Stimulated activated CD4-positive, alpha-beta T cell treated with anti-CD3 and anti-CD28 coated beads, Interleukin-4, amount 100 ng/mL, for 24 hours (primary cell): ENCODE measurements around the gene RANBP17.
"Not testable (repeated sequence)": the region's sequence is repeated elsewhere in the genome, so short reads cannot be mapped to it uniquely, and the experiment has no call there.

Source experiments
- DNase-seq: peaks from one replicate; pipeline ENCODE4 v3.0.0-alpha.2; 2020

Gene RANBP17

GRCh38 chr5:170870390-170870789, 8.6 kb downstream of the RANBP17 start:
- not testable (repeated sequence) for DNase-seq

GRCh38 chr5:170874017-170874416, 12.2 kb downstream of the RANBP17 start:
- DNase-seq: no peak

- no peak for DNase-seq
These were observed 14.0 kb downstream of the RANBP17 start for GRCh38 chr5:170875811-170876210.

GRCh38 chr5:170880084-170880483, 18.3 kb downstream of the RANBP17 start:
- DNase-seq: no peak

GRCh38 chr5:170882345-170882744, 20.5 kb downstream of the RANBP17 start:
- no peak for DNase-seq

- DNase-seq: no peak
These were observed 23.4 kb downstream of the RANBP17 start for GRCh38 chr5:170885256-170885655.

GRCh38 chr5:170885809-170886208, 24.0 kb downstream of the RANBP17 start:
- DNase-seq: no peak

GRCh38 chr5:170886210-170886894, 24.5 kb downstream of the RANBP17 start:
- no peak for DNase-seq

- no peak for DNase-seq
These were observed 30.4 kb downstream of the RANBP17 start for GRCh38 chr5:170892196-170892595.

GRCh38 chr5:170894665-170895064, 32.8 kb downstream of the RANBP17 start:
- no peak for DNase-seq

GRCh38 chr5:170896779-170897178, 35.0 kb downstream of the RANBP17 start:
- DNase-seq: no peak

- DNase-seq: no peak
These were observed 41.3 kb downstream of the RANBP17 start for GRCh38 chr5:170903075-170903474.

GRCh38 chr5:170907758-170908157, 45.9 kb downstream of the RANBP17 start:
- no peak for DNase-seq

- no peak for DNase-seq
These were observed 51.8 kb downstream of the RANBP17 start for GRCh38 chr5:170913573-170913972.

- no peak for DNase-seq
These were observed 55.3 kb downstream of the RANBP17 start for GRCh38 chr5:170917113-170917512.

GRCh38 chr5:170920196-170920595, 58.4 kb downstream of the RANBP17 start:
- DNase-seq: no peak

- DNase-seq: not testable (repeated sequence)
These were observed 60.5 kb downstream of the RANBP17 start for GRCh38 chr5:170922331-170922730.

GRCh38 chr5:170923910-170924620, 62.2 kb downstream of the RANBP17 start:
- DNase-seq: no peak

GRCh38 chr5:170935534-170936218, 73.9 kb downstream of the RANBP17 start:
- DNase-seq: not testable (repeated sequence)

- no peak for DNase-seq
These were observed 75.3 kb downstream of the RANBP17 start for GRCh38 chr5:170937072-170937471.

GRCh38 chr5:170937914-170938313, 76.1 kb downstream of the RANBP17 start:
- no peak for DNase-seq

- DNase-seq: no peak
These were observed 77.4 kb downstream of the RANBP17 start for GRCh38 chr5:170939178-170939577.

GRCh38 chr5:170941788-170942187, 80.0 kb downstream of the RANBP17 start:
- DNase-seq: no peak

- DNase-seq: no peak
These were observed 83.5 kb downstream of the RANBP17 start for GRCh38 chr5:170945275-170945674.
